Right ventricle myocardium superior (tissue), 1 donor: ENCODE measurements around the gene AXDND1. TPM values are rescaled to one million over a fixed set of nuclear protein-coding genes. Genes with fewer than 3 reads are reported as not detected.

ENCODE experiments used
- ATAC-seq: fragments of 200-7000 bp; cut with Tn5 transposase; one replicate; pipeline ENCODE4 v1.9.1; 2020; ENCODE audit warnings: mild to moderate bottlenecking; ENCODE audit not compliant: poor library complexity
- DNase-seq: peaks from one replicate; pipeline ENCODE4 v3.0.0-alpha.2; 2020
- intact Hi-C: fragments of 100-400 bp; cut with DNase I; formaldehyde crosslinking; loops from one replicate; pipeline ENCODE4 v1.11.2; 2022
- total RNA-seq: library from RNA; stranded (reverse); fragmentation: NEBNext Ultra II Directional; extraction: Animal tissue kit (Norgen Biotek cat#: 25700); gene quantifications from one replicate; pipeline ENCODE4 v1.2.1, GENCODE V29; 2021
- donor health status: DM: no; HTN: yes; CAD: no; lungs with severe emphysema.

AXDND1 gene
- total RNA-seq, 1 donor from 2014 or later = not detected

DNA sequence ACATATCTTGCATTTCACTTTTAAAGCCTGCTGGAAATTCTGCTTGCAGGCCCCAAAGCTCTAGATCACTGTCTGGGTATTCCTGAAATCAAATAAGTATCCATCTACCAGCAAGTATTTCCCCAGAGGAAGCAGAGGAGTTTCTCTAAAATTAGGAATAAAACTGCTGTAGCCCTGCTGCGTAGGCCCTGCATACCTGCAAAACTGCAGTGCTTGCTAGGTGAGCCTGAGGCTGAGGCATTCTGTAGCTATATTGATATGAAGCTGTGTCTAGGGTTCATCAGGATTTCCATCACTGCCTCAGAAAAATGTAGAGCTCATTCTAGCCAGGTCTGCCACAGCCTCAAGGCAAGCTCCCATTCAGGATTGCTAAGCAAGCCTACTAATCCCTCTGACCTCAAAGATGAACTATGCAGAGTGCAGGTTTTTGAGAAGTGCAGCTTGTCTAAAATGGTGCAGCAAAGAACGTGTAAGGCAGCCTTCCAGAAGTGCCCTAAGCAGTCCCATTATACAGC, 181.3 kb downstream of the AXDND1 start:
- no peak for ATAC-seq
- DNase-seq = no peak
- intact Hi-C loops = no loop called here

DNA sequence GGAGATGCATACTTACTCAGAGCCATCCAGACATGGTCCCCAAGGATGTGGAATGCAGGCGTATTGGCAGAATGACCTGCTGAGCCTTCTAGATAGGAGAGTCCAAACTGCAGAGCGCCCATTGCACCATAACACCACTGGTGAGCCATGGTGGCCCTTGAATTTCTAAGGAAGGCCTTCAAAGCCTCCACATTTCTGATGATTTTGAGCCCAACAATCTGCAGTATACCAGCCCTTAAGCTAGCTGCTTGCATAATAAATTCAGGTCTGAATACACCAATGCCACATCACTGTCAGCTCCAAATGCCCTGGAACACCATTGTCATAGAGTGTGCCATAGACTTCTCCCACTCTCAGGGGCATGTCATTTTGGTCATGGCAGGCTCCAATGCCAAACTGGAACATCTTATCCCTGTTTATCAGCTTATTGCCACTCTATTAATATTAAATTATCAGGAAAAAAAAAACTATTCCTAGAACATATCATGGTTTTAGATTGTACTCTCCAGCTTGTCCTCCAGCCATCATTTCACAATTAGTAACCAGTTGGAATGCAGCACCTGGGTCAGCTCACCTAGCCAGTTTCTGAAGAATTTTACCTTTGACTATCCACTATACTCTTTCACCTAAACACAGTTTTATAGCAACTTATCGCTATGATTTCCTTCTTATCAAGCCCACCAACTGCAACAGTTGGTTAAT, 183.0 kb downstream of the AXDND1 start:
- DNase-seq = no peak
- ATAC-seq = no peak
- intact Hi-C loops = no loop called here

DNA sequence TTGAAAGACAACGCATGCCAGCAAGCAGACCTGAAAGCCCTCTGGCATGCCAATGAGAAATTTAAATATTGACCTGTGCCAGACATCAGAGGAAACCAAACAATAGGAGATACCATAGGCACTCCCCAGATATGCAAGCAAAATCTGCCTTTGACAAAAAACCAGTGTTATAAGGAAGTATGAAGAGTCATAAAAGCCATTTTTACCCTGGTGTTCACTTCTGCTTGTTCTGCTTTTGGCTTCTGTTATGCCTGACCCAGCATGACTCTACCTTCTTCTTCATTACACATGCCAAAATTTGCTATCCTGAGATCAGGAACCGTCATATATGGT, 183.6 kb downstream of the AXDND1 start:
- ATAC-seq (no peak), DNase-seq (no peak)
- intact Hi-C loops = no loop called here

DNA sequence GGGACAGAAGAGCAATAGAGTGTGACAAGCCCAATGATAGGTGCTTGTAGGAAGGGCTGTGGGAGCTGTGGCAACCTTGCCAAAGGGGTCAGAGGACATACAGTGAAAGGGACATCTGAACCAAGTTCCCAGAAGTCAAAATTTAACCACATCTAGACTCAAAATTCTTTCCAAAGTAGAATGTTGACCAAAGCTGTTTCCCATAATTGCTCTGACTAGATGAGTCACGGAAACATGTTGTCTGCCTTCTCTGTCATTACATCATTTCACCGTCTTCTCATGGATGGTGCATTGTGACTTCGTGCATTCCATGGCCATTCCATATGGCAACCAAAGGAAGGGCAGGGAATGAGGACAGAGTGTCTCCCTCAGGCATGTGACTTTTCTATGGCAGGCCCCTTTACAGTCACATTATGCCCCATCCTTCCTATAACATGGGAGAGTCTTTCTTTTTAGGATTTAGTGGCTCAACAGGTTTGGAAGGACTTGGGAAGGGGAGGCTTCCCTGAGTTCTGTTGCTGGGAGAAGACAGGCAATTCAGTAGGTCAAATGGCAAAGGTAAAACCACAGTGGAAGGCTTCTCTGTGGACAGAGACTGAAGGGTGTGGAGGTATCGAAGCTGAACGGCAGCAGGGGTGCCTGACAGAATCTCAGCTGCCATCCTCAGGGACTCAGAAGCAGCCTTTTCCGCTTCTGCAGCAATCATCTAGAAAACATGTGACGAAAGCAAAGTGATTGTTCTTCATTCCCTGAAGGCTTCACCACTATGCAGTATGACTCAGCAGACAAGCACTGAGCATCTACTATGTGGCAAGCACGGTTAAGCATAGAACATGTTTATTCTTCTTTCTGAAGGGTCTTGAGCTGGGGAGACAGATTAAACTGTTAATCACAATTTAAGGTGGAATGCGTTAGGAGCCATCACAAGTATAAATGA, 185.2 kb downstream of the AXDND1 start:
- DNase-seq = no peak
- intact Hi-C loops = no loop called here
- peak; percentile 51 for ATAC-seq

DNA sequence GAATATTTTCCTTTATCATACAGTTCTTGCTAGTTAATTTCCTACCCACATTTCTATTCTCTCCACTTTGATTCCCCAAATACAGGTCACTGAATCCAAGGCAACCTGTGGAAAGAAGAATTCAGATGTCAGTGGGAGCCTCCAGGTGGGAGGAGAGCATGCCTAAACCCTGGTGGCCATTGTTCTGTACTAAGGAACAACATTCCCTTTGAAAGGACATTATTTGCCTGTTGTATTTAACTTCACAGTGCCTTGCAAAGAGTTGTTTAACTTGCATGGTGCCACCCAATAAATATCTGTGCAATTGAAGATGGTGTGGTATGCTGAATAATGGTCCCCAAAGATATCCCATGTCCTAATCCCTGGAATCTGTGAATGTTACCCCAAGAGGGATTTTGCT, 188.7 kb downstream of the AXDND1 start:
- intact Hi-C loops = no loop called here
- no peak for DNase-seq
- ATAC-seq = no peak

DNA sequence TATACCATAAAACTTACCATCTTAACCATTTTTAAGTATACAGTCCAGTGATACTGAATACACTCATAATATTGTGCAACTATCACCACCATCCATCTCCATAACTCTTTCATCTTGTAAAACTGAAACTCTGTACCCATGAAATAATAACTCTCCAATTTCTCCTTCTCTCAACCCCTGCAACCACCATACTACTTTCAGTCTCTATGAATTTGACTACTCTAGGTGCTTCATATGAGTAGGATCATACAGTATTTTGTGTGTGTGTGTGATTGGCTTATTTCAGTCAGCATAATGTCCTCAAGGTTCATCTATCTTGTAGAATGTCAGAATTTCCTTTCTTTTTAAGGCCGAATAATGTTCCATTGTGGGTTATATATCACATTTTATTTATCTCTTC, 192.3 kb downstream of the AXDND1 start:
- intact Hi-C loops = no loop called here
- no peak for ATAC-seq

DNA sequence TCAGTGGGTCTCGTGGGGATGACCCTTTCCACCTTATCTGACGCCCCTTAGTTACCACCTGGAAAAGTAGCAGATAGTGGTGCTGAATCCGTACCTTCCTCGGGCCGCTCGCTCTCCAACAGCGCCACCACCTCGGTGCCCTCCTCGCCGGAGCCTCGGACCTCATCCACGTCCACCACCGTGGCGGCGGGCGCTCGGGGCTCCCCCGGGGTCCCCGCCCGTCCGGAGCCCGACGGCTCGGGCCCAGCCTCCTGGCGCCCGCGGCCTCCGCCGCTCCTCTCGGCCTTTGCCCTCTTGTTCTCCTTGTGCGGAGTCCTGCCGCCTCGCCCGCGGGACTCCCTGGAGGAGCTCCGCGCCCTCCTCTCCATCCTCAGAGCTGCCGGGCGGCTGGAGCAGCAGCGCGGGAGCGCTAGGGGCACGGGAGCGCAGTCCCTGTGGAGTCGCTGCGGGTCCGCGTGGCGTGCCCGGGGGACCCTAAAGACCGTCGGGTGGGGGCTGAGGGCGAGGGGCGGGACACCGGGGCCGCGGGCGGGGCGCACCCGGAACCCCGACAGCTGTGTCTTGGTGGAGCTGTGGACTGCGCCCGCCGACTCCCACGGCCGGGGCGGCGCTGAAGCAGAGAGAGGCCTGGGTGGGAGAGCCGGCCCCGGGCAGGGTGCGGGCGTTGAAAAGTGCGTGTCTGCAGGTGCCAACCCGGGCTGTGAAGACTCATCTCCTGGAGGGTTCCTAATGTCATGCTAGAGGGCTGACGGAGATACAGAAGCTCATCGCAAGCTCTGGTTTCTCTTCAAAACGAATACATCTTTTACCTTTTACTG, 209.9 kb downstream of the AXDND1 start, which contains the start of gene NPHS2:
Gene NPHS2 (minus strand): TSS at position 452 of the 818 bp plus-strand sequence. CDS start 84 bp downstream, at position 368.
- DNase-seq (no peak), ATAC-seq (no peak)
- intact Hi-C loops = no loop called here

More for the DNA sequence above, 192.3 kb downstream of the AXDND1 start:
- DNase-seq = no peak

DNA sequence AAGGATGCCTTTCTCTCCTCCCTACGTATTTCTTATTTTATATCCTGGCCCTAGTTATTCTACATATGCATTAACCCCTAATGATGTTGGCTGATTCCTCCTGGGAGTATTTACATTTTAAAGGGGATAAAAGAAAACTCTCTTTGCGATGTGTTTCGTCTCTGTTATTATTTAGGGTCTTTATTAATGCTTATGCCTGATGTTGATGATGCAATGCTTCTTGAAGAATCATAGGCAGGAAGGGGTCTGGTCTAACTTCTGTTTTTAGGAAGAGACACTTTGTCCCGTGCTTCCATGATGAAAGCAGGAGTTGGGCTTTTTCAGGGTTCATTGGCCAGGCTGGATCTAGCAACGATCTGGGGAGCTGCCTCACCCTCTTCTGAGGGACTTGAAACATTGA, 210.7 kb downstream of the AXDND1 start:
- ATAC-seq (no peak), DNase-seq (no peak)
- intact Hi-C loops = no loop called here

DNA sequence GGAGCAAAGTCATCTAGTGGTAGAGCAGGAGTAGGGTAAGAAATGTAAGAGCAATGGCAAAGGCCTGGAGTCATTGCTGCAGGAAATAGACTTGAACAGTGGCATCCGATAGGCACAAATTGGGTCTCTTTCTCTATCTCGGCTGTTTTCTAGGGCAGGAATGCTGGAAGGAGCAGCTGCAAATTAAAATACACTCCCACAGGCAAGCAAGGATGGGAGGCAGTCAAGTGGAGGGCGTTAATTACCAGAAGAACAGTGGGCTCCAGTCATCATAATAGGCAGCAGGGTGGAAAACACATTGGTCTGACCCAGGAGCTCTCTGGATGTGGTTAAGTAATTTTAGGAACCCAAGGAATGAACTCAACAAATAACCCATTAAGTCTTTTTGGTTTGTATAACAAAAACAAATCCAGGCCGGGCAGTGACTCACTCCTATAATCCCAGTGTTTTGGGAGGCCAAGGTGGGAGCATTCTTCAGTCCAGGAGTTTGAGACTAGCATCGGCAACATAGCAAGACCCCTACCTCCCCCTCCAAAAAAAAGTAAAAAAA, 218.1 kb downstream of the AXDND1 start:
- ATAC-seq = no peak
- intact Hi-C loops = no loop called here

DNA sequence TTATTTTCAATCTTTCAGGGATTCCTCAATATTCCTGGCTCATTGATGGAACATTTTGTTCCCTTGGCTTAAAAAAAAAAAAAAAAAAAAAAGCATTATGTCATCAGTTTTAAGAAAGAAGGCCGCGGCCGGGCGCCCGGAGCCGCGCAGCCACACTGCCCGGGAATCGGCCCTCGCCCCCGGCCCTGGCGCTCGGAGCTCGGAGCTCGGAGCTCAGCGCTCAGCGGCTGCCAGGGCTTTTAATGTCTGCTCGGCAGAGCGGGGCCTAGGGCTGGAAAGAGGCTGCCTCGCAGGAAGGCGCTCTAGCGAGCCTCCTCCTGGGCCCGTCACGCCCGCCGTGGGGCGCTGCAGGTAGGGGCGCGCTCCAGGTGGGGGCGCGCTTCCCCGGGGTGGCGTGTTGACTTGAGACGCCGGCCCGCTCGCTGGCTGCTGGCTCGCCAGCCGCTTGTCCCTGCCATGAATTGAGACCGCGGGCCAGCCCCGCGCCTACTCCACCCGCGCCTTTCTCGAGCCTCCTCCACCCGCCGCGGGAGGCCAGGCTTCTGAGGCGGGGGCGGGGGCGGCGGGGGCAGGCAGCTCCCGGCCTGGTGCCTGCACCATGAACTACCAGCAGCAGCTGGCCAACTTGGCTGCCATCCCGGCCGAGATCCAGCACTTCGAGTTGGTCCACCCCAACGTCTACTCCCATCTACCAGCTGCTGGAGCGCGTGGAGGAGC, 220.5 kb downstream of the AXDND1 start:
- ATAC-seq = peak; percentile 88
- intact Hi-C loops = no loop called here
- DNase-seq = peak; percentile 77

More for the DNA sequence above, 218.1 kb downstream of the AXDND1 start:
- DNase-seq = no peak

DNA sequence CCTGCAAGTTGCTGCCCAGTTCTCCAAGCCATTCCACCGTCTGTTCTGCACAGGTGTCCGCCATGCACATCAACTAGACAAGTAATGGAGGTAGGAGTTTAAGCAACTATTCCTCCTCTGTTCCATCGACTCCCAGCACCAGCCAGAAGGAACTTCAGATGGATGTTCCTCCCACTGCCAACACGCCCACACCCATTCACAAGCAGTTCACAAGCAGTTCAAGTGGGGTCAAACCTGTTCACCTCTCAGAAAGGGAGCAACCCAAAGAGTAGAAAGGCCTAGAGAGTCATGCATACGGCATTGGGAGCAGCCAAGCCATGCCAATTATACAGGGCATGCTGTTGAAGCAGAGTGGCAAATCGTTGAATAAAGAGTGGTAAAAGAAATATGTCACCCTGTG, 221.6 kb downstream of the AXDND1 start:
- DNase-seq (no peak), ATAC-seq (no peak)
- intact Hi-C loops = no loop called here

DNA sequence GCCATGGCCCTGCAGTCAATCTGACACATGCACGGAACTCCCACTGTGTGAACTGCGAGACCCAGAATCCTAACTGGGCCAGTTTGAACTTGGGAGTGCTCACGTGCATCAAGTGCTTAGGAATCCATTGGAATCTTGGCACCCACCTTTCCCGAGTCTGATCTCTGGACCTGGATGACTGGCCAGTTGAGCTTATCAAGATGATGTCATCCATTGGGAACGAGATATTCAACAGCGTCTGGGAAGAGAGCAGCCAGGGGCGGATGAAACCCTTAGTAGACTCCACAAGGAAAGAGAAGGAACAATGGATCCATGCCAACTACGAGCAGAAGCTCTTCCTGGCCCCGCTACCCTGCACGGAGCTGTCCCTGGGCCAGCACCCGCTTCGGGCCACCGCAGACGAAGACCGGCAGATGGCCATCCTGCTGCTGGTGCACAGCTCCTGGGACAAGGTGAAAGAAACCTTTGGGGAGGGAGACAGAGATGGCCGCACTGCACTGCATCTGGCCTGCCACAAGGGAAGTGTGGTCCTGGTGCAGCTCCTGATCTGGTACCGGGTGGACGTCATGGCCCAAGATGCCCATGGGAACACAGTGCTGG, 222.8 kb downstream of the AXDND1 start:
- intact Hi-C loops = no loop called here
- ATAC-seq (no peak), DNase-seq (no peak)

DNA sequence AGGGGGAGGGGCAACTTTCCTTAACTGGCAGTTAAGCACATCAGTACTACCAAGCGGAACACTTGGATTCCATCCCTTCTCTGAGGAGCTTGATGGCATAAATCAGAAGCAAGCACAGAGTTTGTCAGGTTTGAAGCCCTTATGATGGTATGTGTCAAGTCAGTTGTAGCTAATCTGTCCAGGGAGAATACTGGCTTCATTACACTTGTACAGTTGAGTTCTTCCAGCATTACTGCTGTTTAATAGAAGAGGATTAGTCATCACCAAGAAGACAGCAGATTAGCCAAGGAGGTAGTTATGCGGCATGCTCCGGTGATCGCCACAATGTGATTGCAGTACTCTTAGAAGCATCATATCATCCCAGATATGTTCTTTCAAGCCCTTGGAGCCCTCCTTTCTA, 223.7 kb downstream of the AXDND1 start:
- intact Hi-C loops = no loop called here
- DNase-seq (no peak), ATAC-seq (no peak)

DNA sequence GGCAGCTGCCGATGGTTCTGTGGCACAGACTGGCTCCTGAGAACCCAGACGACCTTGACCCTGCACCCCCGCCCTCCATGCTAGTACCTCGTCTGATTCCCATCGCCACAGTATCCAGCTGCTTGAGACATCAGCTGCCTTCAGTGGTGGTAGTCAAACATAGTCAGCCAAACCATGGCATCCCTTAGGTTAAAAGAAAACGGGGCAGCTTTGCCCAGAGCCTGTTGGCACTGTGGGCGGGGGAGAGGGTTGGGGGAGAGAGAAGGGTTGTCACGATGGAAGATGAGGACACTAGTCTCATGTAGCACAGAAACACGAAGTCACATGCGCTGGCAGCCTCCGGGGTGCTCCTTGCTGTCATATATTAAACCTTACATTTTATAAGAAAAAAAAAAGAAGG, 224.9 kb downstream of the AXDND1 start:
- DNase-seq (no peak), ATAC-seq (no peak)
- intact Hi-C loops = no loop called here

DNA sequence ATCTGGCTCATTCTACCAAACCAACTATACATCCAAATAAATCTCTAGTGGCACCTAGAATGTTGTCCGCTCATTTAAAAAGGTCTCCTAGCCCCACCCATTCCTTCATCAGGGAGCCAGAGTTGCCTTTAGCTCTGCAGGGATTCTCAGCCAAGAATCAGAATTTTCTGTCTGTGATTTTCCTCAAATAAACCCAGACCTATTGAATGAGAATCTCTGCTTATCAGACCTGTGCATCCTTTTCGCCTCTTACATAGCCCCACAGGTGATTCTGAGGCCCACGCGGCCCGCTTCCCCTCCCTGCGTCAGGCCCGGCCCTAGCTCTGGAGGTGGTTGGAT, 225.5 kb downstream of the AXDND1 start:
- no peak for DNase-seq
- no peak for ATAC-seq
- intact Hi-C loops = no loop called here

DNA sequence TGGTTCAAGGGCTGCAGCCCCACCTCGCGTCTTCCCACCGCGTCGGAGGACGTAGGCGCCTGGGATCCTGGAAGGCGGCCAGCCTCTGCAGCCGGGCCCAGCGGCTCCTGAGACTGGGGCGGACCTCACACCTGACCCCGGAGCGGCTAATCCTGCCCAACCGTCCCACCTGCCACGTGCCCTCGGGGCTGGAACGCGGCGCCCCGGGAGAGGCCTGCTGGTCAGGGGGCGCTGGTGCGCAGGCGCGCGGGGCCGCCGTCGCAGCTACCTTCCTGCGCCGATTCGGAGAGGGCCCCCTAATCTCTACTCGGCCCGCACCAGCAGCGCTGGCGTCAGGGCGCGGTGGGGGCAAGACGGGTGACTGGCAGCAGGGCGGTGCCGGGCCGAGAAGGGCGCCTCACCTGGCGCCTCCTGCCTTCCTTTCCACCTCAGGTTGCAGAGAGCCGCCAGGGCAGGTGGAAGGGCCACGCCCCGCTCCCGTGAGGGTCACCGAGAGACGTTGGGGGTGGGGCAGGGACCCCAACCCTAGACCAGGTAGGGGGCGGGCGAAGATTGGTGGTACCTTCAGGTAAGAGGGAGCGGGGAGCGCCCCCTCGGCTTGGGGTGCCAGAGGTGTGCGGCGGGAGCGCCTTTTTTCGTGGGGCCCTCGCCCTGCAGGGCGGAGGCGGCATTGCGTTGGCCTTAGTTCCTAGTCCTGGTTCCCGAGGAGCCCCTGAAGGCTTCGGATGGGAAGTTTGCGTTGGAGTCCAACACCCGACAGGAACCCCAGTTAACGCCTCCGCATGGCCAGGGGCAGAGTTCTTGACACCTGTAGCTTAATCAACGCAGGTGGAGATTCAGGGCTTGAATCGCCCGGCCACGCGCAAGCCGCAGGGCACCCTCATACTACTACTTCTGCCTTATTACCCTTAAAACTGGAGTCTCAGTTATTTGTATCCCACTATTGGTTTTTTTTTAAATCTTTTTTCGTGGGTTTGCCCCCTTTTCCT, 226.1 kb downstream of the AXDND1 start, which contains the start of gene TDRD5:
Gene TDRD5 (plus strand): TSS at position 241 of the 989 bp plus-strand sequence. CDS start 784 bp downstream, outside the sequence.
- intact Hi-C loops = no loop called here
- ATAC-seq (peak; percentile 41), DNase-seq (no peak)

DNA sequence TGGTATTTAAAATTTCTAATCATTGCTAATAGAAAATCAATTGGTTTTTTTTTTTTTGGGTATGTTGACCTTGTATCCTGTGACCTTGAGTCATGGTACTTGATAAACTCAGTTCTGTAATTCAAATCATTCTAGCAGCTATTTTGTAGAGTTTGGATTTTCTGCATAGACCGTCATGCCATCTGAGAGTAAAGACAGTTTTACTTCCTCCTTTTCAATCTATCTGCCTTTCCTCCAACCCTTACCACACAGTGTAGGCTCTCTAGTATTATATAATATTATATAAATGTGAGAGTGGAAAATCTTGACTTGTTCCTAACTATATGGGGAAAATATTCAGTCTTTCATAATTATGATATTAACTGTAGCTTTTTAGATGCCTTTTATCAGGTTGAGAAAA, 232.9 kb downstream of the AXDND1 start:
- DNase-seq = no peak
- no peak for ATAC-seq
- intact Hi-C loops = no loop called here
